K562 (cell line): ENCODE results near the gene DNER. TPM values are rescaled to one million over a fixed set of nuclear protein-coding genes. Genes with fewer than 3 reads are reported as not detected.

Source experiments
- CBFA2T3 ChIP-seq: fragments of 450-650 bp; IDR thresholded peaks from 2 replicates; pipeline ENCODE4 v1.6.1; 2017
- ELF1 ChIP-seq: fragments of 200-800 bp; sonication (Bioruptor generic); IDR thresholded peaks from 2 replicates; pipeline ENCODE4 v1.6.1; 2016; ENCODE audit warnings: missing genetic modification characterization, missing compliant biosample characterization
- HIVEP1 ChIP-seq: fragments of 250-450 bp; sonication (Bioruptor Pico); IDR thresholded peaks from 2 replicates; pipeline ENCODE4 v1.4.0; 2020; ENCODE audit warnings: mild to moderate bottlenecking
- L3MBTL2 ChIP-seq: fragments of 450-650 bp; IDR thresholded peaks from 2 replicates; pipeline ENCODE4 v1.6.1; 2016; ENCODE audit warnings: mild to moderate bottlenecking, moderate library complexity
- MCM7 ChIP-seq, 2 experiments: fragments of 450-650 bp; IDR thresholded peaks; 2 replicates each; pipeline ENCODE4 v1.6.1; 2016 to 2018
- MEIS2 ChIP-seq: fragments of 450-650 bp; IDR thresholded peaks from 2 replicates; pipeline ENCODE4 v1.6.1; 2014; ENCODE audit warnings: mild to moderate bottlenecking; ENCODE audit not compliant: partially characterized antibody
- POLR2A ChIP-seq: fragments of 450-650 bp; conservative IDR thresholded peaks from 2 replicates; pipeline ENCODE4 v1.6.1; 2016
- RAD51 ChIP-seq: fragments of 450-650 bp; IDR thresholded peaks from 2 replicates; pipeline ENCODE4 v1.7.1; 2016; ENCODE audit warnings: low read depth, mild to moderate bottlenecking, borderline replicate concordance
- SMARCA4 ChIP-seq: fragments of 450-650 bp; IDR thresholded peaks from 2 replicates; pipeline ENCODE4 v1.6.1; 2016
- TBP ChIP-seq: optimal IDR thresholded peaks from 2 replicates; pipeline ENCODE3; 2011; ENCODE audit warnings: low read depth, low read length, improper control_type of control experiment
- ZNF318 ChIP-seq, 2 experiments: fragments of 450-650 bp; IDR thresholded peaks; 2 replicates each; pipeline ENCODE4 v1.6.1; 2016; ENCODE audit warnings: mild to moderate bottlenecking in 2 of 2, borderline replicate concordance in 1 of 2, low read depth in 1 of 2, moderate library complexity in 1 of 2
- ZNF449 ChIP-seq: fragments of 250-450 bp; sonication (Bioruptor Pico); IDR thresholded peaks from 2 replicates; pipeline ENCODE4 v1.8.0; 2022; ENCODE audit warnings: moderate library complexity, mild to moderate bottlenecking, inconsistent platforms
- ZNF766 ChIP-seq: fragments of 200-800 bp; sonication (Bioruptor generic); conservative IDR thresholded peaks from 2 replicates; pipeline ENCODE4 v1.6.1; 2016; ENCODE audit warnings: missing genetic modification characterization, missing compliant biosample characterization
- polyA plus RNA-seq, 8 experiments: library from polyadenylated mRNA; depleted of rRNA in 4 of 8; stranded (reverse) in 5 of 8; unstranded in 3 of 8; fragments of >200 nt; fragmentation: Nextera tagmentation in 2 of 8; fragmentation: Illumina TruSeq in 1 of 8; extraction: Ambion mirVana in 2 of 8; extraction: Trizol in 1 of 8; gene quantifications; 2 replicates each; pipeline versions ENCODE4 v1.2.1 to v1.2.3, GENCODE V29; 2011 to 2014; ENCODE audit warnings: inconsistent platforms in 1 of 8, missing spikeins in 1 of 8
- total RNA-seq, 7 experiments: library from RNA; depleted of rRNA in 6 of 7; stranded (reverse); fragments of >200 nt in 6 of 7; fragmentation: Illumina TruSeq in 2 of 7; extraction: Trizol in 2 of 7; gene quantifications; 2 replicates each; pipeline versions ENCODE4 v1.2.1 to v1.2.3, GENCODE V29; 2011 to 2021; ENCODE audit warnings: low replicate concordance in 1 of 7
- TF ChIP-seq, protein P1 (sequence below): fragments of 450-650 bp; IDR thresholded peaks from 2 replicates; pipeline ENCODE4 v1.6.1; 2018; ENCODE audit not compliant: partially characterized antibody

Gene DNER
- total and polyA plus RNA-seq, 9 of the 15 experiments (the other 6 are each of a cell fraction or from before 2014, with no cell fraction given): not detected

DNA sequence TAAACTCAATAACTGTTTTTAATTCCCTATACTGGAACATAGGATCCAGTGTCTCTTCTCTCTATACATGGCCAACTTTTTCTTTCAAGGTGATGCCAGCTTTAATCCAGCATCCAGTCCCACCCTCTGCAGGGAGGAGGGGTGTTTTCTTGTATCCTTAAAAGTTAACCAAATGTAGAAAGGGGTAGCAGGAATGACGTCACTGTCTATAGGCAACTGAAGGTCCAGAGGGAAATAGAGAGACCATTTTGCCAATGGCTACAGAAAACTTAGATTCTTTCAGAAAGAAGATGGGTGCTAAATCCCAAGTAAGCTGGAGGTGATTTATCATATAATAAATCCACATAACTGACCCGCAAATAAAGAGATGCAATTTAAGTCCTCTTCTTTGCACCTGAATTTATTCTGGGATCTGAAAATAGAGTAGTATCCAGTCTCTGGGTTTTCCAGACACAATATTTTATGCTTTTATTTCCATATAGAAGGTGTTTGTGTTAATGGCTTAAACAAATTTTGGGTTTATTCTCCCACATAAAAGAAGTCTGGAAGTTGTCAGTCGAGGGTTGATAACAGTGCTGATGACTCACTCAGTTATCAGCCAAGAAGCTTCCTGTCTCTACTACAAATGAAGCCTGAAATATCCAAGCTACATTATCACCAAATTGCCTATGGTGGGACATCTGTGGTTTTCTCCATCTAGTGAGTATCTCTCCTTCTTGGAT lies 5.7 kb upstream of the DNER start (continued):
- TF ChIP-seq ZNF318 (IDR thresholded peaks at IDR 0.05; ENCODE audit: borderline replicate concordance in 1 of 2, low read depth in 1 of 2) (no peak), RAD51 (no peak), MEIS2 (peak; percentile 40), SMARCA4 (peak; percentile 73; the same call in 1 of the 2 replicates), ZNF449 (CRISPR knock-in tag) (no peak), ZNF766 (CRISPR knock-in tag) (peak; percentile 79), TBP (no peak), HIVEP1 (no peak), CBFA2T3 (peak; percentile 41), L3MBTL2 (no peak), ELF1 (tag) (no peak), MCM7 (IDR thresholded peaks at IDR 0.05) (no peak), POLR2A (no peak)
- TF ChIP-seq, protein P1, sequence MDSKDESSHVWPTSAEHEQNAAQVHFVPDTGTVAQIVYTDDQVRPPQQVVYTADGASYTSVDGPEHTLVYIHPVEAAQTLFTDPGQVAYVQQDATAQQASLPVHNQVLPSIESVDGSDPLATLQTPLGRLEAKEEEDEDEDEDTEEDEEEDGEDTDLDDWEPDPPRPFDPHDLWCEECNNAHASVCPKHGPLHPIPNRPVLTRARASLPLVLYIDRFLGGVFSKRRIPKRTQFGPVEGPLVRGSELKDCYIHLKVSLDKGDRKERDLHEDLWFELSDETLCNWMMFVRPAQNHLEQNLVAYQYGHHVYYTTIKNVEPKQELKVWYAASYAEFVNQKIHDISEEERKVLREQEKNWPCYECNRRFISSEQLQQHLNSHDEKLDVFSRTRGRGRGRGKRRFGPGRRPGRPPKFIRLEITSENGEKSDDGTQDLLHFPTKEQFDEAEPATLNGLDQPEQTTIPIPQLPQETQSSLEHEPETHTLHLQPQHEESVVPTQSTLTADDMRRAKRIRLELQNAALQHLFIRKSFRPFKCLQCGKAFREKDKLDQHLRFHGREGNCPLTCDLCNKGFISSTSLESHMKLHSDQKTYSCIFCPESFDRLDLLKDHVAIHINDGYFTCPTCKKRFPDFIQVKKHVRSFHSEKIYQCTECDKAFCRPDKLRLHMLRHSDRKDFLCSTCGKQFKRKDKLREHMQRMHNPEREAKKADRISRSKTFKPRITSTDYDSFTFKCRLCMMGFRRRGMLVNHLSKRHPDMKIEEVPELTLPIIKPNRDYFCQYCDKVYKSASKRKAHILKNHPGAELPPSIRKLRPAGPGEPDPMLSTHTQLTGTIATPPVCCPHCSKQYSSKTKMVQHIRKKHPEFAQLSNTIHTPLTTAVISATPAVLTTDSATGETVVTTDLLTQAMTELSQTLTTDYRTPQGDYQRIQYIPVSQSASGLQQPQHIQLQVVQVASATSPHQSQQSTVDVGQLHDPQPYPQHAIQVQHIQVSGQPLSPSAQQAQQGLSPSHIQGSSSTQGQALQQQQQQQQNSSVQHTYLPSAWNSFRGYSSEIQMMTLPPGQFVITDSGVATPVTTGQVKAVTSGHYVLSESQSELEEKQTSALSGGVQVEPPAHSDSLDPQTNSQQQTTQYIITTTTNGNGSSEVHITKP: no peak
